OCI-LY1 (cell line): ENCODE data around the gene LAMA1.

Experiments used
- H2AFZ ChIP-seq: fragments of 200-600 bp; sonication (generic), shearing (Covaris generic); 2 replicates; pipeline ENCODE4 v1.6.0; 2014; ENCODE audit warnings: antibody characterized with exemption, mild to moderate bottlenecking, low read length
- H3F3A ChIP-seq: fragments of 200-600 bp; sonication (generic), shearing (Covaris generic); 2 replicates; pipeline ENCODE4 v1.6.0; 2014; ENCODE audit warnings: mild to moderate bottlenecking, antibody characterized with exemption, low read length, moderate library complexity; ENCODE audit not compliant: insufficient read depth
- H3K27ac ChIP-seq: fragments of 200-600 bp; sonication (generic); 2 replicates; pipeline ENCODE4 v1.5.1; 2014; ENCODE audit warnings: low read length, mixed run types, mild to moderate bottlenecking, low read depth; ENCODE audit not compliant: poor library complexity, severe bottlenecking
- H3K27me3 ChIP-seq: fragments of 200-600 bp; sonication (generic); 2 replicates; pipeline ENCODE4 v1.6.0; 2014; ENCODE audit warnings: antibody characterized with exemption, mild to moderate bottlenecking, low read length, moderate library complexity; ENCODE audit not compliant: insufficient read depth
- H3K36me3 ChIP-seq: fragments of 200-600 bp; sonication (generic); 2 replicates; pipeline ENCODE4 v1.6.1; 2014; ENCODE audit warnings: mild to moderate bottlenecking, antibody characterized with exemption, low read length, moderate library complexity, mixed read lengths; ENCODE audit not compliant: insufficient read depth
- H3K4me1 ChIP-seq: fragments of 200-600 bp; sonication (generic); 2 replicates; pipeline ENCODE4 v1.5.1; 2014; ENCODE audit warnings: mild to moderate bottlenecking, low read length, moderate library complexity; ENCODE audit not compliant: insufficient read depth, severe bottlenecking
- H3K4me2 ChIP-seq: fragments of 200-600 bp; sonication (generic), shearing (Covaris generic); 2 replicates; pipeline ENCODE4 v1.6.1; 2014; ENCODE audit warnings: low read length
- H3K4me3 ChIP-seq: fragments of 200-600 bp; sonication (generic); 2 replicates; pipeline ENCODE4 v1.5.1; 2014; ENCODE audit warnings: low read length, low read depth, mild to moderate bottlenecking, mixed read lengths; ENCODE audit not compliant: poor library complexity, severe bottlenecking
- H3K79me2 ChIP-seq: fragments of 200-600 bp; shearing (Covaris generic); 2 replicates; pipeline ENCODE4 v1.6.1; 2016; ENCODE audit warnings: mixed run types, low read length, mixed read lengths; ENCODE audit not compliant: insufficient read depth
- H3K9ac ChIP-seq: fragments of 200-600 bp; sonication (generic), shearing (Covaris generic); 2 replicates; pipeline ENCODE4 v1.6.1; 2014; ENCODE audit warnings: mild to moderate bottlenecking, low read length, mixed read lengths
- H3K9me2 ChIP-seq: fragments of 200-600 bp; sonication (generic), shearing (Covaris generic); 2 replicates; pipeline ENCODE4 v1.6.1; 2014; ENCODE audit warnings: low read depth, mild to moderate bottlenecking, low read length, mixed read lengths
- H3K9me3 ChIP-seq: fragments of 200-600 bp; shearing (Covaris generic); 2 replicates; pipeline ENCODE4 v1.6.1; 2014; ENCODE audit warnings: low read length, mixed read lengths
- H4K20me1 ChIP-seq: fragments of 200-600 bp; sonication (generic), shearing (Covaris generic); 2 replicates; pipeline ENCODE4 v1.6.0; 2016; ENCODE audit warnings: mild to moderate bottlenecking, low read length; ENCODE audit not compliant: insufficient read depth
- EZH2 ChIP-seq: fragments of 200-600 bp; sonication (generic), shearing (Covaris generic); IDR thresholded peaks from 2 replicates; pipeline ENCODE4 v1.8.0; 2017; ENCODE audit warnings: borderline replicate concordance, mixed run types, mild to moderate bottlenecking, antibody characterized with exemption, low read length, moderate library complexity, mixed read lengths
- TF ChIP-seq, protein P1 (sequence below): fragments of 200-600 bp; sonication (generic), shearing (Covaris generic); IDR thresholded peaks from 2 replicates; pipeline ENCODE4 v1.5.1; 2017; ENCODE audit warnings: mild to moderate bottlenecking, antibody characterized with exemption, low read length, moderate library complexity, mixed read lengths

Gene LAMA1

GRCh38 chr18:7035807-7036206 lies 81.8 kb downstream of the LAMA1 start:
- no peaks in the 10 kb centered on the region for H3K36me3 ChIP-seq
- TF ChIP-seq, protein P1, sequence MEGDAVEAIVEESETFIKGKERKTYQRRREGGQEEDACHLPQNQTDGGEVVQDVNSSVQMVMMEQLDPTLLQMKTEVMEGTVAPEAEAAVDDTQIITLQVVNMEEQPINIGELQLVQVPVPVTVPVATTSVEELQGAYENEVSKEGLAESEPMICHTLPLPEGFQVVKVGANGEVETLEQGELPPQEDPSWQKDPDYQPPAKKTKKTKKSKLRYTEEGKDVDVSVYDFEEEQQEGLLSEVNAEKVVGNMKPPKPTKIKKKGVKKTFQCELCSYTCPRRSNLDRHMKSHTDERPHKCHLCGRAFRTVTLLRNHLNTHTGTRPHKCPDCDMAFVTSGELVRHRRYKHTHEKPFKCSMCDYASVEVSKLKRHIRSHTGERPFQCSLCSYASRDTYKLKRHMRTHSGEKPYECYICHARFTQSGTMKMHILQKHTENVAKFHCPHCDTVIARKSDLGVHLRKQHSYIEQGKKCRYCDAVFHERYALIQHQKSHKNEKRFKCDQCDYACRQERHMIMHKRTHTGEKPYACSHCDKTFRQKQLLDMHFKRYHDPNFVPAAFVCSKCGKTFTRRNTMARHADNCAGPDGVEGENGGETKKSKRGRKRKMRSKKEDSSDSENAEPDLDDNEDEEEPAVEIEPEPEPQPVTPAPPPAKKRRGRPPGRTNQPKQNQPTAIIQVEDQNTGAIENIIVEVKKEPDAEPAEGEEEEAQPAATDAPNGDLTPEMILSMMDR, result no peak
- TF ChIP-seq EZH2, result no peak
- H3K27ac ChIP-seq, result no peak overlapping the region

DNA sequence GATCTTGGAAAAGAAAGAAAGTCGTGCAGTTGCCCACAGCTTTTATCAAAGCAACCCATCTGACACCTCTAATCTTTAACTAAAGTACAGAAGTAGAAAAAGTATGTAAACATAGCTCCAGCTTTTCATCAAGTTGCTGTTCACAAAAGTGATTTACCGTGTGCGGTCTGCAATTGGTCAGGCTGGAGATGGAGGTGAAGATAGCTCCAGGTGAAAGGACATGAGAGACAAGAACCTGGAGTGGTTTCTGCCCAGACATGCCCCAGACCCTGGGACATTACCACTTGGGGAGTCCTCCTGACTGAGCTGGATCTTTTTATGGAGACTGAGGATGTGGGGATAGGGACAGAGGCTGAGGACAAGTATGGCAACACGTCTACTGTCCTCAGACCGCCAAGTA lies 82.7 kb downstream of the LAMA1 start:
- Histone ChIP-seq H3K27ac (no peak overlapping the region), H3F3A (no peaks in the 10 kb centered on the region), H3K79me2 (no peaks in the 10 kb centered on the region)

More at GRCh38 chr18:7035807-7036206, 81.8 kb downstream of the LAMA1 start:
- Histone ChIP-seq H3F3A (no peaks in the 10 kb centered on the region), H2AFZ (no peak overlapping the region), H3K79me2 (no peaks in the 10 kb centered on the region), H3K27me3 (no peaks in the 10 kb centered on the region), H3K4me2 (no peak overlapping the region), H3K4me1 (no peaks in the 10 kb centered on the region), H3K9ac (no peak overlapping the region), H3K4me3 (no peak overlapping the region), H4K20me1 (no peaks in the 10 kb centered on the region), H3K9me3 (no peaks in the 10 kb centered on the region), H3K9me2 (no peaks in the 10 kb centered on the region)

DNA sequence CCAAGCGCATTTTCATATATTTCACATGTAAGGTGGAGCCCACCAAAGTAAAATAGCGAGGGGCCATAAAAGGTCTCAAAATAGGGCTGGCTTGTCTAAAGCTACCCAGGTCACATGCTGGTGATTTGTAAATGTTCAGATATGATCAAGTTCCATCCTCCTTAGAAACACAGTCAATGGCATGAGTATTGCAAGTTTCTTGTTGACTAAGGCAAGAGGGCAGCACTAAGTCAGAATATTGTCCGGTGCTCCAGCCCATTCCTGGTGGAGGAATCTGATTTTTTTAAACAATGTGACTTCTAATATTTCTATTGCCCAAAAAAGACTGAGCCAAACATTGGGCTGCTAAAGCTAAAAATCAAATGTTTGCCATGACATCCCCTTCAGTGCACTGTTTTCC lies 85.1 kb downstream of the LAMA1 start:
- TF ChIP-seq EZH2, result no peak
- TF ChIP-seq, protein P1, result no peak
- Histone ChIP-seq H3K9ac (no peak overlapping the region), H3K79me2 (no peaks in the 10 kb centered on the region), H3F3A (no peaks in the 10 kb centered on the region), H3K27ac (no peak overlapping the region), H3K9me3 (no peaks in the 10 kb centered on the region), H4K20me1 (no peaks in the 10 kb centered on the region), H3K27me3 (no peaks in the 10 kb centered on the region), H3K4me3 (no peak overlapping the region), H2AFZ (no peak overlapping the region), H3K36me3 (no peaks in the 10 kb centered on the region), H3K4me1 (no peaks in the 10 kb centered on the region), H3K9me2 (no peaks in the 10 kb centered on the region), H3K4me2 (no peak overlapping the region)

More for the DNA sequence above, 82.7 kb downstream of the LAMA1 start:
- H3K4me3 ChIP-seq, result no peak overlapping the region
- no peaks in the 10 kb centered on the region for H3K27me3 ChIP-seq
- TF ChIP-seq, protein P1, result no peak
- TF ChIP-seq EZH2, result no peak
- H2AFZ ChIP-seq, result no peak overlapping the region
- H3K4me1 ChIP-seq, result no peaks in the 10 kb centered on the region
- H3K9ac ChIP-seq, result no peak overlapping the region
- H3K9me3 ChIP-seq, result no peaks in the 10 kb centered on the region
- H3K4me2 ChIP-seq, result no peak overlapping the region
- no peaks in the 10 kb centered on the region for H4K20me1 ChIP-seq
- no peaks in the 10 kb centered on the region for H3K9me2 ChIP-seq
- no peaks in the 10 kb centered on the region for H3K36me3 ChIP-seq
